HG03025 (cell line): ENCODE results near the gene PLCE1.
"Not testable (repeated sequence)": the region's sequence is repeated elsewhere in the genome, so short reads cannot be mapped to it uniquely, and the experiment has no call there.

Experiments used
- ATAC-seq: cut with Tn5 transposase; IDR thresholded peaks from one replicate; pipeline ENCODE4 v1.9.1; 2021; ENCODE audit warnings: mild to moderate bottlenecking, moderate library complexity; ENCODE audit not compliant: unreplicated experiment, low FRiP score

PLCE1 gene

GRCh38 chr10:93993782-93994437 is at the start of gene PLCE1:
PLCE1 (plus strand) TSS chr10:93993931; CDS start chr10:94031047, 37,116 bp downstream.
- ATAC-seq, result no peak

DNA sequence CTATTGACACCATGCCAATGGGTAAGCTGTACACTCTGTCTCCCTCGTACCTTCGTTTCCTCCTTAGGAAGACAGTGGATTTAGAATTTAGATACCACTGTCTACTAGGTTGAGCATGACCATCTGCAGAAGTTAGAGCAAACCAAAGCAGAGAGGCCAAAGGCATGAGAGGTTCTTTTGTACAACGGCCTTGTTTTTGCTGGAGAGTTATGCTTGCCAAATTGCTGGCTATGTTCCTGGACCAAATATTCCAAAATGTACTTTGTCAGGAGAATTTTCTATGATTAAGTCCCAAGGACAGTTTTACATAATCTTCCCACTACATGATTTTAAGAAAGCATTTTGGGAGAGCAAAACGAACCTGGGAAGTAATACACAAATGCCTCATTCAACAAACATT is 47.9 kb upstream of the PLCE1 start:
- ATAC-seq, result no peak

GRCh38 chr10:93947055-93947454 is 46.7 kb upstream of the PLCE1 start:
- ATAC-seq, result no peak

DNA sequence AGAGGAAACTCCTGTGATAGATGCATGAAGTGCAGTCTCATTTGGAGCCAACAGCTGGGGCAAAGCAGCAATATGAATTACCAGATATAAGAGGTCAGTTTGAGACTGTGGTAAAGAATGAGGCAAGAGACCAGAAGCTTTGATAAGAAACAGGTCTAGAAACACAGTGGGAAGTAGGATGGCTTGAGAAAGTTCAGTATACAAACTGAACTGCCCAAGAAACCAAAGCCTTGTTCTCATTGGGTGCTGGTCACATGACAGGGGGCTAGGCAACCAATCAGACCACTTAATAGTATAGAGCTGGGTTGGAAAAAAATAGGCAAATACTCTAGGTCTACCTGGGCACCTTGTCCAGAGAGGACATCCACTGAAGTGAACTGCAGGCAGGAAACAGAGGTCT is 46.2 kb upstream of the PLCE1 start:
- no peak for ATAC-seq

GRCh38 chr10:93951905-93952304 is 41.8 kb upstream of the PLCE1 start:
- no peak for ATAC-seq

GRCh38 chr10:93954299-93954698 is 39.4 kb upstream of the PLCE1 start:
- ATAC-seq, result no peak

GRCh38 chr10:93954726-93955363 is 38.9 kb upstream of the PLCE1 start:
- no peak for ATAC-seq

DNA sequence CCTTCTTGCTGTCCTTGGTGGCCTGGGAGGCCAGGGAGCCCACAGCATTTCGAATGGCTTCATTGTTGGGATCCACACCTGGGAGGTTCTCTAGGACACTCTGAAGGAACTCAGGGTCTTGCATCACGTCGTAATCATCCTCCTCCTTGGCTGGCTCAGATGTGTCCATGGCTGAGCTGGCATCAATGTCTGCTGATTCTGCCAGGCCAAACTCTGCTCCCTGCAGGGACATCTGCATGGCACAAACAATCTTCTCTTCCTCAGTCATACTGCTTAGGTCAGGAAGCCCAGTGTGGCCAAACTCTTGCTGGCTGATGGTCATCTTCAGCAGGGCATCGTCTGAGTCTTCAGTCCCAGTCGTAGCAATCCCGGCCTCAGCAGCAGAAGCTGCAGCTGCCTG is 34.9 kb upstream of the PLCE1 start:
- no peak for ATAC-seq

GRCh38 chr10:93960988-93961387 is 32.7 kb upstream of the PLCE1 start:
- not testable (repeated sequence) for ATAC-seq

DNA sequence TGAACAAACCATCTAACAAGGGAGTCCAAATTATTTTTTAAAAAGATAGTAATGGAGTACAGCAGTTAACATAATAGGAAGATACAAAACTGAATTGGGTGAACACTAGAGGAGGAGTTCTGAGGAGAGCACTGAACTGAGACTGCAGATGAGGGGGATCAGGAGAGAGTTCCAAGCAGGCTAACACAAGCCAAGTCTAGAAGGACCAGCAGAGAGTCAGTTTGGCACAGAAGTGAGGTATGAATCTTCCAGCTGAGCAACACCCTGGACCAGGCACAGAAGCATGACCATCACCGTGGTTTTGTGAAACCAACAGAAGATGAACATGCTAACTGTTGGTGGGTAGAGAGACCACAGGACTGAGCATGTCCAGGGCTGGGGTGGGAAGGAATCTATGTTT is 30.8 kb upstream of the PLCE1 start:
- no peak for ATAC-seq

GRCh38 chr10:93963434-93963833 is 30.3 kb upstream of the PLCE1 start:
- ATAC-seq, result no peak

GRCh38 chr10:93965911-93966310 is 27.8 kb upstream of the PLCE1 start:
- ATAC-seq, result no peak

DNA sequence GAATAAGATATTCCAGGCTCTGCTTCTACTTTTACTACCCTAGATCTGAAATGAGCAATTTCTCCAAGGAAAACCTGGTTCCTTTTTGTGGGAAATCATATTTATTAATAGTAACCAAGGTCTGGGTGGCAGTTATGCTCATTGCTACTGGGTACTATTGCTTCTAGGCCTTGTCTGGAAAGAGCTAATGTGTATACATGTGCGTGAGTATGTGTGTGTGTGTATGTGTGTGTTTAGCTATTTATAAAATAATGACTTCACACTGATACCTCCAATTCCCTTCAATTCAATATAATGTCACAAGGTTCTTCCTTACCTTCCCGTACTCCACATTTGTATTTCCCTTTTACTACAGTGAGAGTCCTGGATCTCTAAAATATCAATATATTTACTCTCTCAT is 26.0 kb upstream of the PLCE1 start:
- ATAC-seq, result no peak

DNA sequence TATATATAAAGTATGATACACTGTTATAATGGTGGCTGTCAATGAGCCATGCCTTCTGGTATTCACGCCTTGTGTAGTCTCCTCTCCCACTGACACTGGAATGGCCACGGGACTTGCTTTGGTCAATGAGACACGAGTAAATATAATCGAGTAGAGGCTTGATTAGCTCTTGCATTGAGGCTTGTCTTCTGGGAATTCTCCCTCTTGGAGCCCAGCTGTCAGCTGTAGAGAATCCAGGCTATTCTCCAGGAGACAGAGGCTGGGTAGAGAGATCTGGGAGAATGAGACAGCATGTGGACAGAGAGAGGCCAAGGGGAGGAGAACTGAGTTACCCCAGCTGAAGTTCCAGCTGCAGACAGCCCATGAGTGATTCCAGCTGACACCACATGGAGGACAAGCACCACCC is 25.2 kb upstream of the PLCE1 start:
- no peak for ATAC-seq

DNA sequence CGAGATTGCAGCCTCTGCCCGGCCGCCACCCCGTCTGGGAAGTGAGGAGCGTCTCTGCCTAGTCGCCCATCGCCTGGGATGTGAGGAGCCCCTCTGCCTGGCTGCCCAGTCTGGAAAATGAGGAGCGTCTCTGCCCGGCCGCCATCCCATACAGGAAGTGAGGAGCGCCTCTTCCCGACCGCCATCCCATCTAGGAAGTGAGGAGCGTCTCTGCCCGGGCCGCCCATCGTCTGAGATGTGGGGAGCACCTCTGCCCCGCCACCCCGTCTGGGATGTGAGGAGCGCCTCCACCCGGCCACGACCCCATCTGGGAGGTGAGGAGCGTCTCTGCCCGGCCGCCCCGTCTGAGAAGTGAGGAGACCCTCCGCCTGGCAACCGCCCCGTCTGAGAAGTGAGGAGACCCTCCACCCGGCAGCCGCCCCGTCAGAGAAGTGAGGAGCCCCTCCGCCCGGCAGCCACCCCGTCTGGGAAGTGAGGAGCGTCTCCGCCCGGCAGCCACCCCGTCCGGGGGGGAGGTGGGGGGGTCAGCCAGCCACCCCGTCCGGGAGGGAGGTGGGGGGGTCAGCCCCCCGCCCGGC is 23.2 kb upstream of the PLCE1 start:
- ATAC-seq, result not testable (repeated sequence)

GRCh38 chr10:93973748-93974445 is 19.8 kb upstream of the PLCE1 start:
- no peak for ATAC-seq

DNA sequence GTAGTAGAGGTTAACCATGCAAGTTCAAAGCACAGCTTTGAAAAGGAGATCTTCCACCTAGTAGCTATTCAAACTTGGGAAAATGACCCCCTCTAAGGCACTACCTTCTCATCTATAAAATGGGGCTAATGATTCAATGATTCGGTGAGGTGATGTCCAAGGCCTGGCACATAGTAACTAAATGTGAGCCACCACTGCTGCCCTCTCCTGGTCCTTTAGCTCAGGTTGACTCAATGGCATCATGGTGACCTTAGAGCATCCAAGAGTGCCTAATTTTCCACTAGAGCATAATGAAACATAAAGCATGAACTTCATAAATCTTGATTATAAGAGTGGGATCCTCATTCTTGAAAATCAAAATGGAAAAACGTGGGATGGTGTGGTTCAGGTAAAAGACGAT is 16.3 kb upstream of the PLCE1 start:
- ATAC-seq, result no peak

GRCh38 chr10:93980486-93980885 is 13.2 kb upstream of the PLCE1 start:
- ATAC-seq, result no peak

DNA sequence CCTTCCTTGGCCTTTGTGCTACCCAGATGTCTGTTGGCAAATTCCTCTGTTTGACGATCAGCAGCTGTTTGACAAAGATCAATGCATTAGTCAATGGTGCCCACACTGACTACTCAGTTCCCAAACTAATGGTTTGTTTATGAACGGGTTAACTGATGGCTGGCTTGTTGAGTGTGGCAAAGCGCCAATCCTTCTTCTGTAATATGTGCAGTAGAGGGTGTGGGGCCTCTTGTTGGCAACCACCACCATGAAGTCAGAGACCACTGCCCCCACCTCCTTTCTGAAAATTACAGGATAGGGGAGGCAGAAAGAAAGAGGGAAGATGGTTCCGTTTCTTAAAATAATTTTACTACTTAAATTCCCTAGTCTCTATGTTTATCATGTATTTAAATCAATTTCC is 2.6 kb upstream of the PLCE1 start:
- ATAC-seq, result no peak

DNA sequence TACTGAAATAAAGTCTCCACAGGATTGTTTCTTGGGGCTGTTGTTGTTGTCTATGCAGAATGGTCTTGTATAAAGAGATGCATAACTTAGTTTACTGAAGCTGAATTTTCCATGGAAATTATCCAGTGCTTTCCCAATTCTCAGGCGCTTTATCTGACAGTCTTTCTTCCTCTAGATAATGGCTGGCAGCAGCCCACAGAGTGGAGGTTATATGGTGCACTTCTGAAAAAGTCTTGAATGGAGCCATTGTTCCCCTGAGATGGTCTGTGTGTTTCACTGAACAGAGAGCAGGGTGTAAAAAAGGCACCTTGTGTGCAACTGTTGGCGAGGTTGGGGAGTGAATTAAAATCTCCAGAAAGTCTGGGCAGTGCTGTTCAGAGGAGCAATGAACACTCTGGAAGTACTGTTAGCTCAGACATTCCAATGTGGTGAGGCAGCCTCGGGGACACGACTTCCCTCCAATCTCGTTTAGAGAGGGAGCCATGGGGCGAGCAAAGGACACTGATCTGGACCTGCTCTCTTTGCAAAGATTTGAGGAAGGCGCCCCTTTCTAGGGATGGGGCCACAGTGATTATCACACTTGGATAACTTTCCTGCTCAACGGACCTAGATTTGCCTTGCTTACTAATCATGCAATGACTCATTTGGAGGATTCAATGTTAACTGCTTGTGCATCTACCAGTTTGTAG is 2.0 kb upstream of the PLCE1 start:
- no peak for ATAC-seq
